Body of pancreas (tissue), 4 donors: ENCODE data around the gene ERC2.
"Not testable (repeated sequence)": the region's sequence is repeated elsewhere in the genome, so short reads cannot be mapped to it uniquely, and the experiment has no call there.

Source experiments
- POLR2A ChIP-seq, 3 donors: fragments of 450-650 bp; IDR thresholded peaks; one replicate each; pipeline ENCODE4 v1.6.1; 2016; ENCODE audit warnings: antibody characterized with exemption in 3 of 3, mild to moderate bottlenecking in 2 of 3
- TF ChIP-seq, protein P1 (sequence below), 7 experiments: fragments of 450-650 bp in 4 of 7; fragments of 200-600 bp in 3 of 7; sonication (generic) in 3 of 7; IDR thresholded peaks; one replicate each; pipeline ENCODE4 v1.5.1; 2016 to 2019; ENCODE audit warnings: antibody characterized with exemption in 7 of 7

DNA sequence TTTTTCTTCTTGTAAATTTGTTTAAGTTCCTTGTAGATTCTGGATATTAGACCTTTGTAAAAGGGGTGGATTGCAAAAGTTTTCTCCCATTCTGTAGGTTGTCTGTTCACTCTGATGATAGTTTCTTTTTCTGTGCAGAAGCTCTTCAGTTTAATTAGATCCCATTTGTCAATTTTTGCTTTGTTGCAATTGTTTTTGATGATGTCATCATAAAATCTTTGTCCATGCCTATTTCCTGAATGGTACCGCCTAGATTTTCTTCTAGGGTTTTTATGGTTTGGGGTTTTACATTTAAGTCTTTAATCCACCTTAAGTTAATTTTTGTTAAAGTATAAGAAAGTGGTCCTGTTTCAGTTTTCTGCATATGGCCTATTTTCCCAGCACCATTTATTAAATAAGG, 401.9 kb downstream of the ERC2 start:
- TF ChIP-seq POLR2A (IDR thresholded peaks at IDR 0.05), result not testable (repeated sequence)
- TF ChIP-seq, protein P1, sequence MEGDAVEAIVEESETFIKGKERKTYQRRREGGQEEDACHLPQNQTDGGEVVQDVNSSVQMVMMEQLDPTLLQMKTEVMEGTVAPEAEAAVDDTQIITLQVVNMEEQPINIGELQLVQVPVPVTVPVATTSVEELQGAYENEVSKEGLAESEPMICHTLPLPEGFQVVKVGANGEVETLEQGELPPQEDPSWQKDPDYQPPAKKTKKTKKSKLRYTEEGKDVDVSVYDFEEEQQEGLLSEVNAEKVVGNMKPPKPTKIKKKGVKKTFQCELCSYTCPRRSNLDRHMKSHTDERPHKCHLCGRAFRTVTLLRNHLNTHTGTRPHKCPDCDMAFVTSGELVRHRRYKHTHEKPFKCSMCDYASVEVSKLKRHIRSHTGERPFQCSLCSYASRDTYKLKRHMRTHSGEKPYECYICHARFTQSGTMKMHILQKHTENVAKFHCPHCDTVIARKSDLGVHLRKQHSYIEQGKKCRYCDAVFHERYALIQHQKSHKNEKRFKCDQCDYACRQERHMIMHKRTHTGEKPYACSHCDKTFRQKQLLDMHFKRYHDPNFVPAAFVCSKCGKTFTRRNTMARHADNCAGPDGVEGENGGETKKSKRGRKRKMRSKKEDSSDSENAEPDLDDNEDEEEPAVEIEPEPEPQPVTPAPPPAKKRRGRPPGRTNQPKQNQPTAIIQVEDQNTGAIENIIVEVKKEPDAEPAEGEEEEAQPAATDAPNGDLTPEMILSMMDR (IDR thresholded peaks at IDR 0.05), result not testable (repeated sequence)
